K562 (cell line): ENCODE data around the gene RTL10. TPM values are rescaled to one million over a fixed set of nuclear protein-coding genes. Genes with fewer than 3 reads are reported as not detected.

Experiments
- AFF4 ChIP-seq: sonication (generic); formaldehyde crosslinking; IDR thresholded peaks from 2 replicates; pipeline ENCODE4 v1.8.0; 2023; ENCODE audit warnings: mild to moderate bottlenecking, missing genetic modification reagents
- DNMT1 ChIP-seq: fragments of 450-650 bp; IDR thresholded peaks from 2 replicates; pipeline ENCODE4 v1.6.1; 2016; ENCODE audit warnings: antibody characterized with exemption, mild to moderate bottlenecking
- ETV1 ChIP-seq: fragments of 450-650 bp; conservative IDR thresholded peaks from 2 replicates; pipeline ENCODE4 v1.6.1; 2016; ENCODE audit warnings: missing genetic modification characterization, control low read depth, low read depth, missing compliant biosample characterization
- FOXP1 ChIP-seq: sonication (generic); formaldehyde crosslinking; IDR thresholded peaks from 2 replicates; pipeline ENCODE4 v1.8.0; 2022; ENCODE audit warnings: mild to moderate bottlenecking, missing genetic modification reagents
- MAFK ChIP-seq: IDR thresholded peaks from 2 replicates; pipeline ENCODE4 v1.6.1; 2011; ENCODE audit warnings: low read length, improper control_type of control experiment
- MYC ChIP-seq, 2 experiments: fragments of 250-450 bp in 1 of 2; sonication (Bioruptor Pico) in 1 of 2; IDR thresholded peaks; 2 replicates each; pipeline versions ENCODE4 v1.5.1 to v1.6.1; 2012 to 2021; ENCODE audit warnings: low read depth in 2 of 2, borderline replicate concordance in 1 of 2, improper control_type of control experiment in 1 of 2, low read length in 1 of 2, mild to moderate bottlenecking in 1 of 2, moderate library complexity in 1 of 2
- PBX2 ChIP-seq, 2 experiments: IDR thresholded peaks in 1 of 2; conservative IDR thresholded peaks in 1 of 2; 2 replicates each; pipeline ENCODE4 v1.6.1; 2016; ENCODE audit warnings: low read depth in 2 of 2, mild to moderate bottlenecking in 1 of 2, missing compliant biosample characterization in 1 of 2, missing genetic modification characterization in 1 of 2, moderate library complexity in 1 of 2
- POLR2H ChIP-seq: IDR thresholded peaks from 2 replicates; pipeline ENCODE4 v1.6.1; 2016; ENCODE audit warnings: missing genetic modification characterization, low read depth, mild to moderate bottlenecking, control low read depth, missing compliant biosample characterization, moderate library complexity
- RFX7 ChIP-seq: fragments of 250-450 bp; sonication (Bioruptor Pico); IDR thresholded peaks from 2 replicates; pipeline ENCODE4 v1.5.1; 2021; ENCODE audit warnings: mild to moderate bottlenecking
- SIN3B ChIP-seq: fragments of 450-650 bp; IDR thresholded peaks from 2 replicates; pipeline ENCODE4 v1.6.1; 2017; ENCODE audit warnings: low read depth, mild to moderate bottlenecking, moderate library complexity
- ZBTB26 ChIP-seq: fragments of 450-650 bp; formaldehyde crosslinking; IDR thresholded peaks from 2 replicates; pipeline ENCODE4 v1.4.0; 2022; ENCODE audit warnings: missing genetic modification characterization
- ZNF609 ChIP-seq: sonication (generic); formaldehyde crosslinking; IDR thresholded peaks from 2 replicates; pipeline ENCODE4 v1.8.1; 2023; ENCODE audit warnings: missing genetic modification reagents, mild to moderate bottlenecking, borderline replicate concordance
- polyA plus RNA-seq, 8 experiments: library from polyadenylated mRNA; depleted of rRNA in 4 of 8; stranded (reverse) in 5 of 8; unstranded in 3 of 8; fragments of >200 nt; fragmentation: Nextera tagmentation in 2 of 8; fragmentation: Illumina TruSeq in 1 of 8; extraction: Ambion mirVana in 2 of 8; extraction: Trizol in 1 of 8; gene quantifications; 2 replicates each; pipeline versions ENCODE4 v1.2.1 to v1.2.3, GENCODE V29; 2011 to 2014; ENCODE audit warnings: inconsistent platforms in 1 of 8, missing spikeins in 1 of 8
- total RNA-seq, 7 experiments: library from RNA; depleted of rRNA in 6 of 7; stranded (reverse); fragments of >200 nt in 6 of 7; fragmentation: Illumina TruSeq in 2 of 7; extraction: Trizol in 2 of 7; gene quantifications; 2 replicates each; pipeline versions ENCODE4 v1.2.1 to v1.2.3, GENCODE V29; 2011 to 2021; ENCODE audit warnings: low replicate concordance in 1 of 7

Gene RTL10
- total and polyA plus RNA-seq, 9 of the 15 experiments (the other 6 are each of a cell fraction or from before 2014, with no cell fraction given) = 19.8 to 75.5 (median 32.5) TPM

- TF ChIP-seq POLR2H (tag) (no peak), PBX2 (CRISPR knock-in tag; IDR thresholded peaks at IDR 0.05; ENCODE audit: low read depth) (no peak), PBX2 (tag; conservative IDR thresholded peaks at IDR 0.05; ENCODE audit: low read depth) (no peak), RFX7 (CRISPR knock-in tag) (no peak), MYC (IDR thresholded peaks at IDR 0.05; ENCODE audit: low read depth, low read length) (peak; percentile 76), MYC (CRISPR knock-in tag; IDR thresholded peaks at IDR 0.05; ENCODE audit: borderline replicate concordance, low read depth) (no peak), DNMT1 (no peak), AFF4 (CRISPR knock-in tag) (no peak), SIN3B (no peak), ETV1 (no peak), ZBTB26 (CRISPR knock-in tag) (no peak), MAFK (peak; percentile 96), ZNF609 (CRISPR knock-in tag) (no peak), FOXP1 (CRISPR knock-in tag) (no peak)
Measured at GRCh38 chr22:19855504-19856409, 1.1 kb upstream of the RTL10 start (continued).
